ENCODE results near the gene APAF1.

APAF1 gene

GRCh38 chr12:98727196-98727595 is 82.1 kb downstream of the APAF1 start:
- no peak for DNase-seq (ENCODE audit: low spot score)

- DNase-seq (ENCODE audit: low spot score), result no peak
Observed at GRCh38 chr12:98730412-98730811, 85.3 kb downstream of the APAF1 start.

- no peak for DNase-seq (ENCODE audit: low spot score)
Observed at GRCh38 chr12:98733667-98734350, 88.7 kb downstream of the APAF1 start.

- no peak for DNase-seq (ENCODE audit: low spot score)
Observed at GRCh38 chr12:98735821-98736220, 90.7 kb downstream of the APAF1 start.

GRCh38 chr12:98736352-98737321 is 91.5 kb downstream of the APAF1 start:
- no peak for DNase-seq (ENCODE audit: low spot score)

DNA sequence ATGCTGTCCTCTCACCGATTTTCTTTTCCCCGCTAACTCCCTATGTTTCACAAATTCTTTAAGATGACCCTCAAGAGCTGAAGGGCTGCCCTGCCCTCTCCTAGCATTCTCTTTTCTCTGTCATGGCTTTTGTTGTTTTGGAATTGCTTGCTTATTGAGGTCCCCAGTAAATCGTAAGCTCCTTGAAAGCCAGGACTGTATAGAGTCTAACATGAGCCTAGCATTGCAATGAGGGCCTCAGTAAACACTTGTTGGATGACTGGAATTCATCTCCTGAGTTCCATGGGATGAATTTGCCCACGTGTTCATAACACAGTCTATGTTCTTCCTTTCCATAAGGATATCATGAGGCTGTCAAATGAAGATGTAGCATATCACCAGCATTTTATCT is 92.2 kb downstream of the APAF1 start:
- no peak for DNase-seq (ENCODE audit: low spot score)

DNA sequence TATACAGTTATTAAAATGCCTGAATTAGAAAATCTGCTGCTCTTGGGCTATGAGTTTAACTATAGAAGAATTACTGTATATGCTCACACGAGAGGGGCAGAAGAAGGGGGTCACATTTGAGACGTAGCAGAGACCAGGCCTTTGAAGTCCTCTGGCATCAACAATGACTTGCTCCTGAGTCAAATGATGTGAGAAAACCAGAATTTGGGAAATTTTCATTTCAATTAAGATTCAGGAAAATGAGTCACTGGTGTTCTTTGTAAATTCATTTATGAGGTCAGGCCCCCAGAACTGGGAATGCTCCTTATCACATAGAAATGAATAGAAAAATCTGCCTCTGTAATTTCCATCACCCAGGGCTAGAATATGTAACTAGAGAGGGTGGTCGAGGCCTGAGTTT is 92.9 kb downstream of the APAF1 start:
- no peak for DNase-seq (ENCODE audit: low spot score)

GRCh38 chr12:98738539-98738938 is 93.4 kb downstream of the APAF1 start:
- DNase-seq (ENCODE audit: low spot score), result no peak

- DNase-seq (ENCODE audit: low spot score), result no peak
Observed at GRCh38 chr12:98740751-98741150, 95.7 kb downstream of the APAF1 start.

DNA sequence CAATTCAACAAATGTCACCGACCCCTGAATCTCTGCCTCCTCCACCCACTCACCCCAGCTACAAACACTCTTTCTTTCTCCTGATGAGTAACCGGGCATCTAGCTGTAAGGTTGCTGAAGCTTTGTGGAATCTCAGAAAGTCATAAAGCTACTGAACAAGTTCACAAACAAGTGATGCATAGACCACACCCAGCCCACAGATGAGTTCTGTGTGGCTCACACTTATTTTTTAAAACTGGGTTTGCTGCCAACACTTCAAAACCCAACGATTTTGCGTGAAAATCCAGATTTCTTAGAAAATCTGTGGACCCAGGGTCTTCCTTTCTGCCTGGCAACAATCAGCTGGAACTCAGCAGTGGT is 96.1 kb downstream of the APAF1 start:
- DNase-seq (ENCODE audit: low spot score), result no peak

- DNase-seq (ENCODE audit: low spot score), result no peak
Observed at GRCh38 chr12:98741556-98742265, 96.6 kb downstream of the APAF1 start.

GRCh38 chr12:98743362-98743953 is 98.4 kb downstream of the APAF1 start:
- no peak for DNase-seq (ENCODE audit: low spot score)

GRCh38 chr12:98744680-98745079 is 99.6 kb downstream of the APAF1 start:
- no peak for DNase-seq (ENCODE audit: low spot score)

DNA sequence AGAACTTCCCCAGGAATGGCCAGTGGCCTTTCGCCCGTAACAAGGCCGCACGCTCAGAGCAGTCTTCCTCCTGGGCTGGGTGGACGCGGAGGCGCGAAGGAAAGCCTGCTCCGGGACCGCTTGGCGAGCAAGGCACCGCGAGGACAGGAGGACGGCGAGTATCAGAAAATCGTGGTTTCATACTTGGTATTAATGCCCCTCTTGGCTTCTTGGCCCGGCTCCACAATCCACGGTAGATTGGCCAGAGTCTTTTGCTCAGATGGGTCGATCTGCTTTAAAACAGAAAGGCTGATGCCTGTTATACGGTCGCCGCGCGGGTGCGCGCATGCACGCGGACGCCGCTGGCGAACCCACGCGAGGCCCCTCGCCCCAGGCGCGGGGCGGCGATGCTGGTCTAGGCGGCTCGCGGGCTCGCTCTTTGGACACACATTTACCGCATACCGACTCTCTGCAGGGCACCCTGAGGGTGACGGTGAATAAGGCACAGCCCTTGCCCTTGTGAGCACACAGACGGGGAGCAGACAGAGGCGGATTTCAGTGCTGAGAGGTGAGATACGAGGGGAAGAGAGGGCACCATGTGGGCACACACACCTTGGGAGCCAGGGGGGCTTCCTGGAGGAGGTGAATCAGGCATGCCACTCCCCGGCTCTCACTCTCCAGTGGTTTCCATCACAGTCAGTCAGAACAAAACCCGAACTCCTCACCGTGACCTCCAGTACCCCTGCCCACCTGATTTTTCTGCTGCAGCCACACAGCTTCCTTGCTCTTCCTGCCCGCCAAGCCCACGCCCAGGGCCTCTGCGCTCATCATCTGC is 100.7 kb downstream of the APAF1 start:
- DNase-seq (ENCODE audit: low spot score), result peak; percentile 9

GRCh38 chr12:98748463-98748862 is 103.4 kb downstream of the APAF1 start:
- no peak for DNase-seq (ENCODE audit: low spot score)

DNA sequence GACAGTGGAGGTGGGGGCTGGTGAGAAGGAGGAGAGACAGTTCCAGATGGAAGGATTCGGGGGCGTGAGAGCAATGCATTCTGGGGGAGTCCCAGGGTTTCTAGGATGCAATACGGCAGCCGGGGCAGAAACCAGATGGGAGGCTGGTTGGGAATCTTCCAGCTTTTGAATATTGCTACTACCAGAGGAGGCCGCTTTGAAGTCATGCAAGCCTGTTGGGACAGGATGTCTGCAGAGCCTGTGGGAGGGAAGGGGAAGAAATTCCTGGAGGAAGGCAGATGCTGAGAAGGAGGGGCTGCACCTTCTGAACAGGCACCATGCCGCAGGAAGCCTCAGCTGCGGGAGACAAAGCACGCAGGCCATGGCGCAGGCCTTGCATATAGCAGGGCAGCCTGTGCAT is 105.4 kb downstream of the APAF1 start:
- DNase-seq (ENCODE audit: low spot score), result peak; percentile 11

DNA sequence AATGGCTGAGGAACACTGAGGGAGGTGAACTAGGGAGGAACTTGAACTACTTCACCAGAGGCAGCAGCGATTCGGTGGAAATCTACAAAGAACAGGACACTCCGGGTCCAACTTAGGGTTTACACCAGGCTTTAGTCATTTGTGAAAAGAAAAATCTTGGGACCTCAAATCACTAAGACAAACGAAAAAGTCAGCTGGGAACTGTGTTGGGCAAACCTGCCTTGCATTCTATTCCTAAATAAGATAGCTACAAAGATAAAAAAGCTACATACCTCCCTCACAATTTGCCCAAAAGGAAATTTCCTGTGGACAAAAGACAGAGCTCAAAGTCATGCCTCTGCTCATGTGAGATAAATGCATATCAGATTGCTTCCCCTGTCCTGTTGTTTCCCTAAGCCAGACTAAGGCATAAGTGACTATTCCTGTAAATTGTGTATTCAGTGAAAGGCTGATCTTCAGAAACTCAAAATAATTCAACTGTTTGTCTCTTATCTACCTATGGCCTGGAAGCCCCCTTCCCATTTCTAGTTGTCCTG is 106.6 kb downstream of the APAF1 start:
- no peak for DNase-seq (ENCODE audit: low spot score)

DNA sequence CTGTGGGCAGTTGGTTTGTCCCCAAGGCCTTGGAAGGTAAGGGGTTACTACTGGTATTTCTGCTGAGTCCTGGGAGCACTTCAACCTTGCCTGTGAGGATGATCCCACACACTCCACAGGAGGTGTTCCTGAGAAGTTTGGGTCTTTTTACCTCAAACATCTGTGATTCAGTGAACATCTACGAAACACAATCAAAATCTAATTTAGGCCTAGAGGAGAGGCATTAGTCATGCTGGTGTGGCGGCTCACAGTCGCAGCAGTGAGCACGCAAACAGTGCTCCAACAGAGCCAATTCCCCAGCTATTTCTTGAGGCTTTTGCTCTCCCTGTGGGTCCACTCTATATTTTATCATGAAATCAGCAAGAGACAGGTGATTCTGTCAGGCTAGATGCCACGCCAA is 107.6 kb downstream of the APAF1 start:
- DNase-seq (ENCODE audit: low spot score), result peak; percentile 54

DNA sequence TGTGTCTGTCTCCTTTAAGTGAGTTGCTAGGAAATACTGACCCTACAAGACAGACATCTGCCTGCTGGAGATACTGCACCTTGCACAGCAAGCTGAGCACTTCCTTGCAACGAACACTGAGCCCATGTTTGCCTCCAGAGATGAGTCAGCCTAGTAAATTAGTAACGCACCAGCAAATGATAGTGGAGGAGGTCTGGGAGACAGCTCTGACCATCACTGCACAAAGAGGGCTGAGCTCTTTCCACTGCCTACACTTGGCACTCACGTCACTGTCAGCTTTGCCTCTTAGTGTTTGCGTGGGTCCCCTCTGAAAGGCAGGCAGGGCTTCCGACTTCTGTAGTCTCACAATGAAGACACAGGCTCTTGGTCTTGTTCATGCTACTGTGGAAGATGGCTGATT is 109.0 kb downstream of the APAF1 start:
- peak; percentile 72 for DNase-seq (ENCODE audit: low spot score)

DNA sequence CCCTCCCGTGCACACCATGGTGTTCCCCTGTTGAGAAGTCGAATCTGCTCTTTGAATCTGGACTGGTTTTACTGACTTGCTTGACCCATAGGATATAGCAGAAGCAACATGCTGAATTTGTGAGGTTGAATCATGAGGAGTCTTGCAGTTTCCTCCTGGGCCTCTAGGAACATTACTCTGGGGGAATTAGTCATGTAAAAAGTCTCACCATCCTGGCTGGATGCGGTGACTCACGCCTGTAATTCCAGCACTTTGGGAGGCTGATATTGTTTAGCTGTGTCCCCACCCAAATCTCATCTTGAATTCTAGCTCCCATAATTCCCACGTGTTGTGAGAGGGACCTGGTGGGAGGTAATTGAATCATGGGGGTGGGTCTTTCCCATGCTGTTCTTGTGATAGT is 110.8 kb downstream of the APAF1 start:
- peak; percentile 72 for DNase-seq (ENCODE audit: low spot score)

GRCh38 chr12:98757455-98757854 is 112.4 kb downstream of the APAF1 start:
- DNase-seq (ENCODE audit: low spot score), result no peak
